Right lobe of liver (tissue), 6 donors: Measurements from ENCODE around the gene PVALB. TPM values are rescaled to one million over a fixed set of nuclear protein-coding genes. Genes with fewer than 3 reads are reported as not detected.
A peak's percentile ranks its signal among the peaks of the same experiment; 100 is the strongest.

Experiments
- ATAC-seq, 4 donors: fragments of 200-7000 bp; cut with Tn5 transposase; one replicate each; pipeline ENCODE4 v1.9.1; 2020; ENCODE audit warnings: mild to moderate bottlenecking in 4 of 4, moderate library complexity in 4 of 4
- DNase-seq, 3 donors: peaks; one replicate each; pipeline ENCODE4 v3.0.0-alpha.2; 2020
- H3K27ac ChIP-seq, 3 donors: fragments of 200-600 bp; one replicate each; pipeline ENCODE4 v1.8.0; 2022
- H3K27me3 ChIP-seq, 2 donors: fragments of 200-600 bp; one replicate each; pipeline ENCODE4 v1.8.0; 2022
- H3K36me3 ChIP-seq, 4 donors: fragments of 200-600 bp; sonication (generic) in 1 of 4; one replicate each; pipeline versions ENCODE4 v1.5.1 to v1.8.0; 2017 to 2022; ENCODE audit warnings: control low read depth in 1 of 4
- H3K4me1 ChIP-seq, 4 donors: fragments of 200-600 bp; sonication (generic) in 1 of 4; one replicate each; pipeline versions ENCODE4 v1.5.1 to v1.8.0; 2017 to 2022; ENCODE audit warnings: control low read depth in 1 of 4
- H3K4me3 ChIP-seq, 3 donors: fragments of 200-600 bp; one replicate each; pipeline ENCODE4 v1.8.0; 2022
- H3K9me3 ChIP-seq, 4 donors: fragments of 200-600 bp; sonication (generic) in 1 of 4; one replicate each; pipeline versions ENCODE4 v1.5.1 to v1.8.0; 2017 to 2022; ENCODE audit warnings: control low read depth in 1 of 4
- POLR2A ChIP-seq: fragments of 450-650 bp; IDR thresholded peaks from one replicate; pipeline ENCODE4 v1.6.1; 2017; ENCODE audit warnings: antibody characterized with exemption, mild to moderate bottlenecking
- WGBS: methylation state at CpG from one replicate; pipeline ENCODE4 v1.1.6; 2018; ENCODE audit warnings: low coverage, low lambda C conversion rate; ENCODE audit not compliant: insufficient coverage; ENCODE audit errors: missing lambda C conversion rate; 5-methylcytosine and 5-hydroxymethylcytosine counted together
- intact Hi-C, 2 donors: fragments of 100-400 bp; cut with DNase I; formaldehyde crosslinking; loops; one replicate each; pipeline versions ENCODE4 v1.11.2 to v1.14.1; 2022
- total RNA-seq, 6 experiments: library from RNA; depleted of rRNA in 2 of 6; stranded (reverse); fragments of >200 nt in 2 of 6; fragmentation: NEBNext Ultra II Directional in 3 of 6; extraction: Animal tissue kit (Norgen Biotek cat#: 25700) in 3 of 6; gene quantifications; one replicate each; pipeline versions ENCODE4 v1.1.0 to v1.2.4, GENCODE V29; 2016 to 2023
- TF ChIP-seq, protein P1 (sequence below), 4 donors: fragments of 200-600 bp in 3 of 4; fragments of 450-650 bp in 1 of 4; IDR thresholded peaks; one replicate each; pipeline versions ENCODE4 v1.5.1 to v1.8.0; 2016 to 2022; ENCODE audit warnings: antibody characterized with exemption in 4 of 4, mild to moderate bottlenecking in 2 of 4
- donor health status: DM: no; HTN: yes; CAD: no.
- donor health status: DM: no; HTN: no; CAD: no.
- donor health status: DM: no; HTN: no; CAD: no.
- donor health status: DM: no; HTN: yes; CAD: no.
- donor health status: DM: no; HTN: yes; CAD: no.

The PVALB gene
- total RNA-seq, 6 experiments from 2014 or later: 0.59 to 1.7 (median 1.4) TPM; not detected in 2

DNA sequence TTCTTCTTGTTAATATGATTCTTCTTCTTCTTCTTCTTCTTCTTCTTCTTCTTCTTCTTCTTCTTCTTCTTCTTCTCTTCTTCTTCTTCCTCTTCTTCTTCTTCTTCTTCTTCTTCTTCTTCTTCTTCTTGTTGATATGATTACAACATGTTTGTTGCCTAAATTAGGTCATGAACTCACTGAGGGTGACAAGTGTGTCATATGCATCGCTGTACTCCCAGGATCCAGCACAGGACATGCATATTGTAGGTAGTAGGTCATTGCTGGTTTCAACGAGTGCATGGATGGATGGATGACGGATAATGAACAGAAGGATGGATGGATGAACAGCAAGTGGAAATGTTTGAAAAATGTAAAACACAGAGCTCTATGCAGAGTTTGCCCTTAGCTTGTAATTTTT, 14.9 kb upstream of the PVALB start:
- H3K36me3 ChIP-seq: no peaks in the 10 kb centered on the region
- ATAC-seq (no peak), DNase-seq (no peak)
- H3K4me3 ChIP-seq: no peak overlapping the region
- H3K9me3 ChIP-seq: no peaks in the 10 kb centered on the region
- 53% methylated on average over 3 of the region's 3 CpGs for WGBS
- TF ChIP-seq POLR2A: no peak
- TF ChIP-seq, protein P1, sequence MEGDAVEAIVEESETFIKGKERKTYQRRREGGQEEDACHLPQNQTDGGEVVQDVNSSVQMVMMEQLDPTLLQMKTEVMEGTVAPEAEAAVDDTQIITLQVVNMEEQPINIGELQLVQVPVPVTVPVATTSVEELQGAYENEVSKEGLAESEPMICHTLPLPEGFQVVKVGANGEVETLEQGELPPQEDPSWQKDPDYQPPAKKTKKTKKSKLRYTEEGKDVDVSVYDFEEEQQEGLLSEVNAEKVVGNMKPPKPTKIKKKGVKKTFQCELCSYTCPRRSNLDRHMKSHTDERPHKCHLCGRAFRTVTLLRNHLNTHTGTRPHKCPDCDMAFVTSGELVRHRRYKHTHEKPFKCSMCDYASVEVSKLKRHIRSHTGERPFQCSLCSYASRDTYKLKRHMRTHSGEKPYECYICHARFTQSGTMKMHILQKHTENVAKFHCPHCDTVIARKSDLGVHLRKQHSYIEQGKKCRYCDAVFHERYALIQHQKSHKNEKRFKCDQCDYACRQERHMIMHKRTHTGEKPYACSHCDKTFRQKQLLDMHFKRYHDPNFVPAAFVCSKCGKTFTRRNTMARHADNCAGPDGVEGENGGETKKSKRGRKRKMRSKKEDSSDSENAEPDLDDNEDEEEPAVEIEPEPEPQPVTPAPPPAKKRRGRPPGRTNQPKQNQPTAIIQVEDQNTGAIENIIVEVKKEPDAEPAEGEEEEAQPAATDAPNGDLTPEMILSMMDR (IDR thresholded peaks at IDR 0.05): no peak
- no peaks in the 10 kb centered on the region for H3K27me3 ChIP-seq
- intact Hi-C loops: no loop called here
- no peak overlapping the region for H3K27ac ChIP-seq
- H3K4me1 ChIP-seq: no peaks in the 10 kb centered on the region

- Histone ChIP-seq H3K27ac (no peak overlapping the region), H3K36me3 (no peaks in the 10 kb centered on the region), H3K4me1 (no peaks in the 10 kb centered on the region), H3K4me3 (no peak overlapping the region), H3K27me3 (no peaks in the 10 kb centered on the region), H3K9me3 (no peaks in the 10 kb centered on the region)
- TF ChIP-seq, protein P1 (IDR thresholded peaks at IDR 0.05): no peak
- TF ChIP-seq POLR2A: no peak
- intact Hi-C loops: no loop called here
- DNase-seq (no peak), ATAC-seq (no peak)
Measured at GRCh38 chr22:36831206-36831605, 14.4 kb upstream of the PVALB start.

DNA sequence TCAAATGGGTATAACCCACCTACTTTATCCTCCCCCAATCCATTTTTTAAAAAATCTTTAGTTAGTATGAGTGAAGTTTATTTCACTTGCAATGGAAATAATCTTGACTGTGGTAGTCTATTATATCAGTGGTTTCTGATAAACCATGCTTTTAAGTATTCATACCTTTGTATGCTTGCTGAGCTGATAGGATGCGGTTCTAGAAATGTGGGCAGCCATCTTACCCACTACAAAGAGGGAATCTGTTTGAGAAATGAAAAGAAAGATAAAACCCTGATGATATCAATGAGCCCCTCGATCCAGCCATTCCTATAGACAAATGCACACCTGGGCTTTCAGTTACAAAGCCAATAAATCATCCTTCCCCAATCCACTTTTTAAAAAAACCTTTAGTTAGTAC, 13.8 kb upstream of the PVALB start:
- DNase-seq: no peak
- 50% methylated on average over 2 of the region's 2 CpGs for WGBS
- no peak for ATAC-seq
- intact Hi-C loops: no loop called here
- Histone ChIP-seq H3K36me3 (no peaks in the 10 kb centered on the region), H3K27me3 (no peaks in the 10 kb centered on the region), H3K4me1 (no peaks in the 10 kb centered on the region), H3K9me3 (no peaks in the 10 kb centered on the region), H3K27ac (no peak overlapping the region), H3K4me3 (no peak overlapping the region)
- TF ChIP-seq POLR2A: no peak
- TF ChIP-seq, protein P1 (IDR thresholded peaks at IDR 0.05): no peak

- Histone ChIP-seq H3K27ac (no peak overlapping the region), H3K9me3 (no peaks in the 10 kb centered on the region), H3K36me3 (no peaks in the 10 kb centered on the region), H3K4me1 (no peaks in the 10 kb centered on the region), H3K27me3 (no peaks in the 10 kb centered on the region), H3K4me3 (no peak overlapping the region)
- intact Hi-C loops: no loop called here
- no peak for TF ChIP-seq POLR2A
- TF ChIP-seq, protein P1 (IDR thresholded peaks at IDR 0.05): no peak
- DNase-seq (no peak), ATAC-seq (peak in 1 of 4 donors; percentile 47)
- 66% methylated on average over 5 of the region's 5 CpGs for WGBS
Measured at GRCh38 chr22:36829370-36830002, 12.7 kb upstream of the PVALB start.

DNA sequence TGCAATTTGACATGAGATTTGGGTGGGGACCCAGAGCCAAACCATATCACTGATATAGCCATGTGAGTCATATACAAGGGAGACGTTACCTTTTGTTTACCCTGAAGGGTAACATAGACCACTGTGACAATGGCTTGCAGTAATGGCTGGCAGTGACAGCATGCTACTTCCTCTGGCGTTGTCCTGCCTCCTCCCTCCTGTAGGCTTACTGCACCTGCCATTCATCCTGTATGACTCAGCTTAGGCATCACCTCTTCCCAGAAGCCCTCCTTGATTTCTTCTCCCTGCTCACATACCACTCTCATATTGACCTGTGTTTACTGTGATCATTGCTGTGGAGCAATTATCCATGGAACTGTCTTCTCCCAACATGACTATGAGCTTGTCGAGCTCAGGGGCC, 12.0 kb upstream of the PVALB start:
- Histone ChIP-seq H3K4me3 (no peak overlapping the region), H3K27ac (no peak overlapping the region), H3K36me3 (no peaks in the 10 kb centered on the region), H3K9me3 (no peaks in the 10 kb centered on the region), H3K27me3 (no peaks in the 10 kb centered on the region), H3K4me1 (no peaks in the 10 kb centered on the region)
- ATAC-seq (no peak), DNase-seq (no peak)
- intact Hi-C loops: no loop called here
- TF ChIP-seq POLR2A: no peak
- TF ChIP-seq, protein P1 (IDR thresholded peaks at IDR 0.05): no peak
- WGBS: 45% methylated on average over 2 of the region's 3 CpGs
